ENCODE data around the gene DOCK10.

DOCK10 gene

GRCh38 chr2:224780106-224780505, 262.2 kb downstream of the DOCK10 start:
- peaks cover 53% of the 10 kb centered on the region for H3K36me3 ChIP-seq (ENCODE audit: control insufficient read depth, insufficient read depth, low read length)
- no peak overlapping the region for H3K27ac ChIP-seq (ENCODE audit: insufficient read depth, low read length, poor library complexity, severe bottlenecking)
- H3K4me3 ChIP-seq (ENCODE audit: insufficient read depth, low read depth, low read length, poor library complexity, severe bottlenecking) = no peak overlapping the region
- no peaks in the 10 kb centered on the region for H3K9me3 ChIP-seq (ENCODE audit: control insufficient read depth, low read length)
- no peaks in the 10 kb centered on the region for H3K4me1 ChIP-seq (ENCODE audit: control insufficient read depth, insufficient read depth, low read length, poor library complexity, severe bottlenecking)
- no peak for DNase-seq
- no peaks in the 10 kb centered on the region for H3K27me3 ChIP-seq (replicated peaks; ENCODE audit: control insufficient read depth, insufficient read depth, low read length, poor library complexity, severe bottlenecking)

GRCh38 chr2:224778474-224778877, 263.8 kb downstream of the DOCK10 start:
- peaks cover 52% of the 10 kb centered on the region for H3K36me3 ChIP-seq (ENCODE audit: control insufficient read depth, insufficient read depth, low read length)
- H3K4me3 ChIP-seq (ENCODE audit: insufficient read depth, low read depth, low read length, poor library complexity, severe bottlenecking) = no peak overlapping the region
- DNase-seq = peak in 2 of 3 donors; percentile 15 to 39
- H3K9me3 ChIP-seq (ENCODE audit: control insufficient read depth, low read length) = no peaks in the 10 kb centered on the region
- H3K27me3 ChIP-seq (replicated peaks; ENCODE audit: control insufficient read depth, insufficient read depth, low read length, poor library complexity, severe bottlenecking) = no peaks in the 10 kb centered on the region
- no peak overlapping the region for H3K27ac ChIP-seq (ENCODE audit: insufficient read depth, low read length, poor library complexity, severe bottlenecking)
- no peaks in the 10 kb centered on the region for H3K4me1 ChIP-seq (ENCODE audit: control insufficient read depth, insufficient read depth, low read length, poor library complexity, severe bottlenecking)

GRCh38 chr2:224777559-224777930, 264.7 kb downstream of the DOCK10 start:
- no peaks in the 10 kb centered on the region for H3K27me3 ChIP-seq (replicated peaks; ENCODE audit: control insufficient read depth, insufficient read depth, low read length, poor library complexity, severe bottlenecking)
- H3K27ac ChIP-seq (ENCODE audit: insufficient read depth, low read length, poor library complexity, severe bottlenecking) = no peak overlapping the region
- no peaks in the 10 kb centered on the region for H3K4me1 ChIP-seq (ENCODE audit: control insufficient read depth, insufficient read depth, low read length, poor library complexity, severe bottlenecking)
- peaks cover 55% of the 10 kb centered on the region for H3K36me3 ChIP-seq (ENCODE audit: control insufficient read depth, insufficient read depth, low read length)
- no peak for DNase-seq
- H3K9me3 ChIP-seq (ENCODE audit: control insufficient read depth, low read length) = no peaks in the 10 kb centered on the region
- H3K4me3 ChIP-seq (ENCODE audit: insufficient read depth, low read depth, low read length, poor library complexity, severe bottlenecking) = no peak overlapping the region

GRCh38 chr2:224776795-224777558, 265.3 kb downstream of the DOCK10 start:
- Histone ChIP-seq H3K36me3 (ENCODE audit: control insufficient read depth, insufficient read depth, low read length) (peaks cover 52% of the 10 kb centered on the region), H3K9me3 (ENCODE audit: control insufficient read depth, low read length) (no peaks in the 10 kb centered on the region), H3K27me3 (replicated peaks; ENCODE audit: control insufficient read depth, insufficient read depth, low read length, poor library complexity, severe bottlenecking) (no peaks in the 10 kb centered on the region), H3K27ac (ENCODE audit: insufficient read depth, low read length, poor library complexity, severe bottlenecking) (no peak overlapping the region), H3K4me1 (ENCODE audit: control insufficient read depth, insufficient read depth, low read length, poor library complexity, severe bottlenecking) (no peaks in the 10 kb centered on the region), H3K4me3 (ENCODE audit: insufficient read depth, low read depth, low read length, poor library complexity, severe bottlenecking) (no peak overlapping the region)
- no peak for DNase-seq

GRCh38 chr2:224775647-224776046, 266.6 kb downstream of the DOCK10 start:
- H3K4me1 ChIP-seq (ENCODE audit: control insufficient read depth, insufficient read depth, low read length, poor library complexity, severe bottlenecking) = no peaks in the 10 kb centered on the region
- H3K27ac ChIP-seq (ENCODE audit: insufficient read depth, low read length, poor library complexity, severe bottlenecking) = no peak overlapping the region
- H3K27me3 ChIP-seq (replicated peaks; ENCODE audit: control insufficient read depth, insufficient read depth, low read length, poor library complexity, severe bottlenecking) = no peaks in the 10 kb centered on the region
- H3K36me3 ChIP-seq (ENCODE audit: control insufficient read depth, insufficient read depth, low read length) = peaks cover 62% of the 10 kb centered on the region
- H3K9me3 ChIP-seq (ENCODE audit: control insufficient read depth, low read length) = no peaks in the 10 kb centered on the region
- DNase-seq = no peak
- H3K4me3 ChIP-seq (ENCODE audit: insufficient read depth, low read depth, low read length, poor library complexity, severe bottlenecking) = no peak overlapping the region

GRCh38 chr2:224774735-224775134, 267.5 kb downstream of the DOCK10 start:
- no peak for DNase-seq
- Histone ChIP-seq H3K9me3 (ENCODE audit: control insufficient read depth, low read length) (no peaks in the 10 kb centered on the region), H3K36me3 (ENCODE audit: control insufficient read depth, insufficient read depth, low read length) (peaks cover 71% of the 10 kb centered on the region), H3K27me3 (replicated peaks; ENCODE audit: control insufficient read depth, insufficient read depth, low read length, poor library complexity, severe bottlenecking) (no peaks in the 10 kb centered on the region), H3K4me1 (ENCODE audit: control insufficient read depth, insufficient read depth, low read length, poor library complexity, severe bottlenecking) (no peaks in the 10 kb centered on the region), H3K4me3 (ENCODE audit: insufficient read depth, low read depth, low read length, poor library complexity, severe bottlenecking) (no peak overlapping the region), H3K27ac (ENCODE audit: insufficient read depth, low read length, poor library complexity, severe bottlenecking) (no peak overlapping the region)

GRCh38 chr2:224772494-224772893, 269.8 kb downstream of the DOCK10 start:
- Histone ChIP-seq H3K4me1 (ENCODE audit: control insufficient read depth, insufficient read depth, low read length, poor library complexity, severe bottlenecking) (no peaks in the 10 kb centered on the region), H3K27me3 (replicated peaks; ENCODE audit: control insufficient read depth, insufficient read depth, low read length, poor library complexity, severe bottlenecking) (no peaks in the 10 kb centered on the region), H3K27ac (ENCODE audit: insufficient read depth, low read length, poor library complexity, severe bottlenecking) (no peak overlapping the region), H3K9me3 (ENCODE audit: control insufficient read depth, low read length) (no peaks in the 10 kb centered on the region), H3K4me3 (ENCODE audit: insufficient read depth, low read depth, low read length, poor library complexity, severe bottlenecking) (no peak overlapping the region), H3K36me3 (ENCODE audit: control insufficient read depth, insufficient read depth, low read length) (peaks cover 88% of the 10 kb centered on the region)
- DNase-seq = no peak

- Histone ChIP-seq H3K27ac (ENCODE audit: insufficient read depth, low read length, poor library complexity, severe bottlenecking) (no peak overlapping the region), H3K36me3 (ENCODE audit: control insufficient read depth, insufficient read depth, low read length) (peaks cover 85% of the 10 kb centered on the region), H3K27me3 (replicated peaks; ENCODE audit: control insufficient read depth, insufficient read depth, low read length, poor library complexity, severe bottlenecking) (no peaks in the 10 kb centered on the region), H3K4me3 (ENCODE audit: insufficient read depth, low read depth, low read length, poor library complexity, severe bottlenecking) (no peak overlapping the region), H3K4me1 (ENCODE audit: control insufficient read depth, insufficient read depth, low read length, poor library complexity, severe bottlenecking) (no peaks in the 10 kb centered on the region), H3K9me3 (ENCODE audit: control insufficient read depth, low read length) (no peaks in the 10 kb centered on the region)
- DNase-seq = no peak
These were observed 272.8 kb downstream of the DOCK10 start for GRCh38 chr2:224769489-224769888.

GRCh38 chr2:224764565-224765236, 277.6 kb downstream of the DOCK10 start:
- no peaks in the 10 kb centered on the region for H3K4me1 ChIP-seq (ENCODE audit: control insufficient read depth, insufficient read depth, low read length, poor library complexity, severe bottlenecking)
- no peak for DNase-seq
- H3K27me3 ChIP-seq (replicated peaks; ENCODE audit: control insufficient read depth, insufficient read depth, low read length, poor library complexity, severe bottlenecking) = no peaks in the 10 kb centered on the region
- H3K27ac ChIP-seq (ENCODE audit: insufficient read depth, low read length, poor library complexity, severe bottlenecking) = no peak overlapping the region
- H3K4me3 ChIP-seq (ENCODE audit: insufficient read depth, low read depth, low read length, poor library complexity, severe bottlenecking) = no peak overlapping the region
- H3K36me3 ChIP-seq (ENCODE audit: control insufficient read depth, insufficient read depth, low read length) = peaks cover 66% of the 10 kb centered on the region
- no peaks in the 10 kb centered on the region for H3K9me3 ChIP-seq (ENCODE audit: control insufficient read depth, low read length)

GRCh38 chr2:224757934-224758548, 284.2 kb downstream of the DOCK10 start:
- Histone ChIP-seq H3K36me3 (ENCODE audit: control insufficient read depth, insufficient read depth, low read length) (peaks cover 25% of the 10 kb centered on the region), H3K27me3 (replicated peaks; ENCODE audit: control insufficient read depth, insufficient read depth, low read length, poor library complexity, severe bottlenecking) (no peaks in the 10 kb centered on the region), H3K27ac (ENCODE audit: insufficient read depth, low read length, poor library complexity, severe bottlenecking) (no peak overlapping the region), H3K4me1 (ENCODE audit: control insufficient read depth, insufficient read depth, low read length, poor library complexity, severe bottlenecking) (no peaks in the 10 kb centered on the region), H3K9me3 (ENCODE audit: control insufficient read depth, low read length) (peaks cover 8% of the 10 kb centered on the region), H3K4me3 (ENCODE audit: insufficient read depth, low read depth, low read length, poor library complexity, severe bottlenecking) (no peak overlapping the region)
- DNase-seq = no peak
